Ovary (tissue), 3 donors: ENCODE measurements around the gene NPAS2.

Experiments used
- EP300 ChIP-seq: sonication (generic); formaldehyde crosslinking; IDR thresholded peaks from one replicate; pipeline ENCODE4 v1.6.1; 2017; ENCODE audit warnings: antibody characterized with exemption
- POLR2A ChIP-seq: fragments of 450-650 bp; IDR thresholded peaks from one replicate; pipeline ENCODE4 v1.6.1; 2017; ENCODE audit warnings: antibody characterized with exemption, mild to moderate bottlenecking, moderate library complexity
- TF ChIP-seq, protein P1 (sequence below), 3 donors: fragments of 450-650 bp in 2 of 3; fragments of 200-600 bp in 1 of 3; IDR thresholded peaks; one replicate each; pipeline versions ENCODE4 v1.5.1 to v1.8.0; 2016 to 2022; ENCODE audit warnings: antibody characterized with exemption in 3 of 3, mild to moderate bottlenecking in 1 of 3
- donor health status: DM: no; HTN: no; CAD: no.

DNA sequence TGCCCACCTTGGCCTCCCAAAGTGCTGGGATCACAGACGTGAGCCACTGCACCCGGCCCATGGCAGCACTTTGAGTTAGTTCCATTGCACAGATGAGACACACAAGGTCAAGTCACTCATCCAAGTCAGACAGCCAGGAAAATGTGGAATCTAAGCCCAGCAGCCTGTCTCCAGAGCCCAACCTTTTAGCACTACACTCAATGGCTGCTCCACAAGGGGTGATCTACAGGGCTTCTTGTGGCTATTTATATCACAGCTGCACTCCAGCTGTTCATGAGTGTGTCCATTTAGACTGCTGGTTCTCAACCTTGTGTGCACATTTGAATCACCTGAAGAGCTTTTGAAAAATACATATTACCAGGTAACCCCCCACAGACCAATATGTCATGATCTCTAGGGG is 109.2 kb downstream of the NPAS2 start:
- TF ChIP-seq POLR2A, result no peak
- TF ChIP-seq, protein P1, sequence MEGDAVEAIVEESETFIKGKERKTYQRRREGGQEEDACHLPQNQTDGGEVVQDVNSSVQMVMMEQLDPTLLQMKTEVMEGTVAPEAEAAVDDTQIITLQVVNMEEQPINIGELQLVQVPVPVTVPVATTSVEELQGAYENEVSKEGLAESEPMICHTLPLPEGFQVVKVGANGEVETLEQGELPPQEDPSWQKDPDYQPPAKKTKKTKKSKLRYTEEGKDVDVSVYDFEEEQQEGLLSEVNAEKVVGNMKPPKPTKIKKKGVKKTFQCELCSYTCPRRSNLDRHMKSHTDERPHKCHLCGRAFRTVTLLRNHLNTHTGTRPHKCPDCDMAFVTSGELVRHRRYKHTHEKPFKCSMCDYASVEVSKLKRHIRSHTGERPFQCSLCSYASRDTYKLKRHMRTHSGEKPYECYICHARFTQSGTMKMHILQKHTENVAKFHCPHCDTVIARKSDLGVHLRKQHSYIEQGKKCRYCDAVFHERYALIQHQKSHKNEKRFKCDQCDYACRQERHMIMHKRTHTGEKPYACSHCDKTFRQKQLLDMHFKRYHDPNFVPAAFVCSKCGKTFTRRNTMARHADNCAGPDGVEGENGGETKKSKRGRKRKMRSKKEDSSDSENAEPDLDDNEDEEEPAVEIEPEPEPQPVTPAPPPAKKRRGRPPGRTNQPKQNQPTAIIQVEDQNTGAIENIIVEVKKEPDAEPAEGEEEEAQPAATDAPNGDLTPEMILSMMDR (IDR thresholded peaks at IDR 0.05), result no peak
- TF ChIP-seq EP300, result no peak
